ENCODE results near the gene CSK. TPM values are rescaled to one million over a fixed set of nuclear protein-coding genes. Genes with fewer than 3 reads are reported as not detected.

CSK gene
- total and polyA plus RNA-seq, 2 donors (not counting 1 experiment from before 2014, with no cell fraction given), result 325 to 651 TPM

DNA sequence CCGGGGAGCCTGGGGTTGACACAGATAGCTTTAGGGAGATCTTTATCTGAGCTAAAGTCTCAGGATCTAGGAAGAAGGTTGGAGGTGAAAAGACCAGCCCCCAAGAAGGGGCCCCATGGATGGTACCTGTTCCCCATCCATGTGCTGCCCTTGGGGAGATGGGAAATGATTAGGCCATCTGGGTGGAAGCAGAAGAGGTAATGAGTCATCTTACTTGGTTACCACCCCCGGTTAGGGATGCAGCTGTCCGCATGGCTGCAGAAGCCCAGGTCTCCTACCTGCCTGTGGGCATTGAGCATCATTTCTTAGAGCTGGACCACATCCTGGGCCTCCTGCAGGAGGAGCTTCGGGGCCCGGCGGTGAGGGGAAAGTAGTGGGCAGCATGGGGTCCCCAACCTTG is 41.4 kb downstream of the CSK start:
- peaks cover 0 to 17% (median 0%) of the 10 kb centered on the region in 3 donors for H3K9me3 ChIP-seq (ENCODE audit: control extremely low read depth in 1 of 3, control insufficient read depth in 2 of 3, insufficient read depth in 1 of 3, low read length in 2 of 3)
- Mint-ChIP-seq H3K4me3 (no peak overlapping the region), H3K9me3 (ENCODE audit: insufficient read depth) (no peaks in the 10 kb centered on the region), H3K4me1 (peaks cover 39% of the 10 kb centered on the region), H3K27me3 (peaks cover 20% of the 10 kb centered on the region), H3K27ac (no peak overlapping the region)
- no peak overlapping the region for H3K27ac ChIP-seq (ENCODE audit: low read length in 2 of 2)
- H3K4me1 ChIP-seq (ENCODE audit: control insufficient read depth in 2 of 2, insufficient read depth in 2 of 2, low read length in 2 of 2), result peaks cover 39 to 42% of the 10 kb centered on the region in 2 donors
- TF ChIP-seq EZH2 (IDR thresholded peaks at IDR 0.05; ENCODE audit: borderline replicate concordance, insufficient read depth, low read depth, low read length, poor library complexity, severe bottlenecking), result no peak
- TF ChIP-seq, protein P1, sequence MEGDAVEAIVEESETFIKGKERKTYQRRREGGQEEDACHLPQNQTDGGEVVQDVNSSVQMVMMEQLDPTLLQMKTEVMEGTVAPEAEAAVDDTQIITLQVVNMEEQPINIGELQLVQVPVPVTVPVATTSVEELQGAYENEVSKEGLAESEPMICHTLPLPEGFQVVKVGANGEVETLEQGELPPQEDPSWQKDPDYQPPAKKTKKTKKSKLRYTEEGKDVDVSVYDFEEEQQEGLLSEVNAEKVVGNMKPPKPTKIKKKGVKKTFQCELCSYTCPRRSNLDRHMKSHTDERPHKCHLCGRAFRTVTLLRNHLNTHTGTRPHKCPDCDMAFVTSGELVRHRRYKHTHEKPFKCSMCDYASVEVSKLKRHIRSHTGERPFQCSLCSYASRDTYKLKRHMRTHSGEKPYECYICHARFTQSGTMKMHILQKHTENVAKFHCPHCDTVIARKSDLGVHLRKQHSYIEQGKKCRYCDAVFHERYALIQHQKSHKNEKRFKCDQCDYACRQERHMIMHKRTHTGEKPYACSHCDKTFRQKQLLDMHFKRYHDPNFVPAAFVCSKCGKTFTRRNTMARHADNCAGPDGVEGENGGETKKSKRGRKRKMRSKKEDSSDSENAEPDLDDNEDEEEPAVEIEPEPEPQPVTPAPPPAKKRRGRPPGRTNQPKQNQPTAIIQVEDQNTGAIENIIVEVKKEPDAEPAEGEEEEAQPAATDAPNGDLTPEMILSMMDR (IDR thresholded peaks at IDR 0.05), result no peak
- H3K27me3 ChIP-seq (replicated peaks in 1 of 4; ENCODE audit: control extremely low read depth in 1 of 4, control insufficient read depth in 3 of 4, insufficient read depth in 4 of 4, low read length in 3 of 4), result peaks cover 0 to 42% (median 18%) of the 10 kb centered on the region in 4 experiments
- no peak overlapping the region for H3K4me3 ChIP-seq (ENCODE audit: control extremely low read depth in 1 of 5, extremely low read depth in 1 of 5, insufficient read depth in 1 of 5, low read depth in 2 of 5, low read length in 4 of 5)
- no peak overlapping the region for H3K9ac ChIP-seq (ENCODE audit: low read length)
- intact Hi-C loops (cut with micrococcal nuclease), result no loop called here
- ATAC-seq (ENCODE audit: low read depth) (no peak), DNase-seq (no peak)
- no peaks in the 10 kb centered on the region for H3K36me3 ChIP-seq (replicated peaks in 1 of 2; ENCODE audit: control extremely low read depth in 1 of 2, control insufficient read depth in 1 of 2, extremely low read depth in 1 of 2, insufficient read depth in 2 of 2, low read length in 1 of 2)
- H3K4me2 ChIP-seq (replicated peaks; ENCODE audit: low read depth, low read length, poor library complexity, severe bottlenecking), result no peak overlapping the region
- peaks cover 4% of the 10 kb centered on the region for H4K20me1 ChIP-seq (ENCODE audit: control insufficient read depth, insufficient read depth, low read length, poor library complexity, severe bottlenecking)
- CTCF ChIA-PET, result interaction anchor here (1.1 to 2.0 kb wide), 3 partner anchors 30 to 192 kb away, joined by 3 to 7 read pairs (median 4); no protein-coding TSS in a partner anchor
- WGBS (ENCODE audit: insufficient coverage), result 81% methylated on average over 6 of the region's 6 CpGs
- H3K79me2 ChIP-seq (ENCODE audit: control insufficient read depth, insufficient read depth, low read length), result peaks cover 23% of the 10 kb centered on the region
- POLR2A ChIA-PET, result no interaction called here
- H2AFZ ChIP-seq (ENCODE audit: insufficient read depth, low read depth, low read length, poor library complexity, severe bottlenecking), result no peak overlapping the region

DNA sequence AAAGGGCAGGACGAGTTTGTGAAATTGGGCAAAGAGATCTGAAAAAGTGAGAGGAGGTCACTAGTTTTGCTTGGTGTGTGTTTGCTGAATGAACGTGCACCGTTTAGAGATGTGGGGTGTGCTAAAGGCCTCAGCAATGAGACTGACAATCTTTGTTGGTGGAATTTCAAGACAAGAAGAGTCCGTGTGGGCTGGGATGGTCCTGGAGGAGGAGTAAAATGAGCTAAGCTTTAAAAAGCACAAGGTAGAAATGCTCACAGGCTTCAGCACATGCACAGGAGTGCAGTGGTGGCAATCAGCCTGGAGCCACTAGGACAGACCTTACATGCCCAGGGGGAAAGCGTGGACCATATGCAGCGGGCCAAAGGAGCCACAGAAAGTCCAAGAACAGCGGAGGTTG is 43.1 kb downstream of the CSK start:
- Histone ChIP-seq H3K79me2 (ENCODE audit: control insufficient read depth, insufficient read depth, low read length) (peaks cover 16% of the 10 kb centered on the region), H3K4me1 (ENCODE audit: control insufficient read depth in 2 of 2, insufficient read depth in 2 of 2, low read length in 2 of 2) (peaks cover 26 to 27% of the 10 kb centered on the region in 2 donors), H2AFZ (ENCODE audit: insufficient read depth, low read depth, low read length, poor library complexity, severe bottlenecking) (no peak overlapping the region), H3K9ac (ENCODE audit: low read length) (no peak overlapping the region), H3K27me3 (replicated peaks in 1 of 4; ENCODE audit: control extremely low read depth in 1 of 4, control insufficient read depth in 3 of 4, insufficient read depth in 4 of 4, low read length in 3 of 4) (peaks cover 0 to 41% (median 17%) of the 10 kb centered on the region in 4 experiments), H3K4me3 (ENCODE audit: control extremely low read depth in 1 of 5, extremely low read depth in 1 of 5, insufficient read depth in 1 of 5, low read depth in 2 of 5, low read length in 4 of 5) (no peak overlapping the region), H3K27ac (ENCODE audit: low read length in 2 of 2) (no peak overlapping the region), H3K36me3 (replicated peaks in 1 of 2; ENCODE audit: control extremely low read depth in 1 of 2, control insufficient read depth in 1 of 2, extremely low read depth in 1 of 2, insufficient read depth in 2 of 2, low read length in 1 of 2) (no peaks in the 10 kb centered on the region), H4K20me1 (ENCODE audit: control insufficient read depth, insufficient read depth, low read length, poor library complexity, severe bottlenecking) (peaks cover 4% of the 10 kb centered on the region), H3K4me2 (replicated peaks; ENCODE audit: low read depth, low read length, poor library complexity, severe bottlenecking) (no peak overlapping the region), H3K9me3 (ENCODE audit: control extremely low read depth in 1 of 3, control insufficient read depth in 2 of 3, insufficient read depth in 1 of 3, low read length in 2 of 3) (peaks cover 0 to 22% (median 0%) of the 10 kb centered on the region in 3 donors)
- CTCF ChIA-PET, result interaction anchor here (1.3 to 2.5 kb wide), 2 partner anchors 11 to 54 kb away, joined by 4 to 9 read pairs; no protein-coding TSS in a partner anchor
- H3K9me3 Mint-ChIP-seq (ENCODE audit: insufficient read depth), result no peaks in the 10 kb centered on the region
- TF ChIP-seq, protein P1 (IDR thresholded peaks at IDR 0.05), result no peak
- TF ChIP-seq EZH2 (IDR thresholded peaks at IDR 0.05; ENCODE audit: borderline replicate concordance, insufficient read depth, low read depth, low read length, poor library complexity, severe bottlenecking), result no peak
- peaks cover 31% of the 10 kb centered on the region for H3K27me3 Mint-ChIP-seq
- no peak for DNase-seq
- WGBS (ENCODE audit: insufficient coverage), result 90% methylated on average over 7 of the region's 7 CpGs
- POLR2A ChIA-PET, result no interaction called here
- no peak overlapping the region for H3K4me3 Mint-ChIP-seq
- ATAC-seq (ENCODE audit: low read depth), result no peak
- H3K27ac Mint-ChIP-seq, result no peak overlapping the region
- intact Hi-C loops (cut with micrococcal nuclease), result no loop called here
- H3K4me1 Mint-ChIP-seq, result peaks cover 26% of the 10 kb centered on the region

All from B cell (primary cell).